Fibroblast of pulmonary artery (primary cell): ENCODE results near the gene BMF.

Source experiments
- DNase-seq: peaks from one replicate; pipeline ENCODE4 v3.0.0-alpha.2; 2010; ENCODE audit warnings: low read depth
- H3K4me3 ChIP-seq: replicated peaks from 2 replicates; pipeline ENCODE4 v1.5.1; 2011; ENCODE audit warnings: low read depth, mild to moderate bottlenecking, control low read depth, low read length, moderate library complexity
- CTCF ChIP-seq: IDR thresholded peaks from 2 replicates; pipeline ENCODE4 v1.5.1; 2011; ENCODE audit warnings: mild to moderate bottlenecking, control low read depth, low read length, inconsistent platforms; ENCODE audit errors: missing control alignments

Gene BMF

GRCh38 chr15:40046721-40047414 lies 61.8 kb downstream of the BMF start:
- TF ChIP-seq CTCF: no peak
- DNase-seq: peak; percentile 74
- no peak overlapping the region for H3K4me3 ChIP-seq

- H3K4me3 ChIP-seq: no peak overlapping the region
- TF ChIP-seq CTCF: no peak
- no peak for DNase-seq
Observed at GRCh38 chr15:40045572-40046217, 63.0 kb downstream of the BMF start.

- peak; percentile 85 for TF ChIP-seq CTCF
- peak; percentile 81 for DNase-seq
- H3K4me3 ChIP-seq: no peak overlapping the region
Observed at GRCh38 chr15:40044717-40045571, 63.7 kb downstream of the BMF start.

- no peak for DNase-seq
- no peak for TF ChIP-seq CTCF
- no peak overlapping the region for H3K4me3 ChIP-seq
Observed at GRCh38 chr15:40043927-40044716, 64.6 kb downstream of the BMF start.

GRCh38 chr15:40042791-40043320 lies 65.8 kb downstream of the BMF start:
- no peak for DNase-seq
- TF ChIP-seq CTCF: no peak
- H3K4me3 ChIP-seq: no peak overlapping the region

- TF ChIP-seq CTCF: no peak
- DNase-seq: no peak
- no peak overlapping the region for H3K4me3 ChIP-seq
Observed at GRCh38 chr15:40040770-40041169, 67.9 kb downstream of the BMF start.
